HG03442 (cell line): ENCODE results near the gene JOSD1.

Experiments
- ATAC-seq: cut with Tn5 transposase; IDR thresholded peaks from one replicate; pipeline ENCODE4 v1.9.1; 2021; ENCODE audit warnings: mild to moderate bottlenecking, moderate library complexity; ENCODE audit not compliant: unreplicated experiment

Gene JOSD1

GRCh38 chr22:38700789-38701628 is at the start of gene JOSD1:
Gene JOSD1, minus strand, starts transcription at chr22:38700943. Its CDS starts 956 bp downstream, at chr22:38699987.
- peak; percentile 34 for ATAC-seq

- ATAC-seq = no peak
These were observed 49.4 kb upstream of the JOSD1 start for GRCh38 chr22:38750104-38750503.

- no peak for ATAC-seq
These were observed 47.9 kb upstream of the JOSD1 start for GRCh38 chr22:38748487-38749136.

GRCh38 chr22:38745676-38746460 is 45.1 kb upstream of the JOSD1 start:
- no peak for ATAC-seq

GRCh38 chr22:38744981-38745380 is 44.2 kb upstream of the JOSD1 start:
- ATAC-seq = no peak

GRCh38 chr22:38742176-38742942 is 41.6 kb upstream of the JOSD1 start:
- no peak for ATAC-seq

- ATAC-seq = no peak
These were observed 40.8 kb upstream of the JOSD1 start for GRCh38 chr22:38741576-38741975.

GRCh38 chr22:38741166-38741565 is 40.4 kb upstream of the JOSD1 start:
- ATAC-seq = no peak

GRCh38 chr22:38740754-38741153 is 40.0 kb upstream of the JOSD1 start:
- ATAC-seq = no peak

- no peak for ATAC-seq
These were observed 39.5 kb upstream of the JOSD1 start for GRCh38 chr22:38740116-38740723.

- no peak for ATAC-seq
These were observed 38.7 kb upstream of the JOSD1 start for GRCh38 chr22:38739300-38740055.

GRCh38 chr22:38738475-38739070 is 37.8 kb upstream of the JOSD1 start:
- ATAC-seq = no peak

GRCh38 chr22:38737302-38738060 is 36.7 kb upstream of the JOSD1 start:
- no peak for ATAC-seq

- no peak for ATAC-seq
These were observed 35.5 kb upstream of the JOSD1 start for GRCh38 chr22:38736257-38736570.

GRCh38 chr22:38735465-38736256 is 34.9 kb upstream of the JOSD1 start:
- no peak for ATAC-seq

- no peak for ATAC-seq
These were observed 34.4 kb upstream of the JOSD1 start for GRCh38 chr22:38735126-38735464.

- no peak for ATAC-seq
These were observed 33.8 kb upstream of the JOSD1 start for GRCh38 chr22:38734421-38735100.
